A204.1 (cell line): ENCODE results near the gene TRIM3.

Experiments used
- FAIRE-seq: peaks from 2 replicates; lab custom pipeline; 2012; peaks lifted over from hg19 to GRCh38; lab: Jason Lieb, UNC

The TRIM3 gene

DNA sequence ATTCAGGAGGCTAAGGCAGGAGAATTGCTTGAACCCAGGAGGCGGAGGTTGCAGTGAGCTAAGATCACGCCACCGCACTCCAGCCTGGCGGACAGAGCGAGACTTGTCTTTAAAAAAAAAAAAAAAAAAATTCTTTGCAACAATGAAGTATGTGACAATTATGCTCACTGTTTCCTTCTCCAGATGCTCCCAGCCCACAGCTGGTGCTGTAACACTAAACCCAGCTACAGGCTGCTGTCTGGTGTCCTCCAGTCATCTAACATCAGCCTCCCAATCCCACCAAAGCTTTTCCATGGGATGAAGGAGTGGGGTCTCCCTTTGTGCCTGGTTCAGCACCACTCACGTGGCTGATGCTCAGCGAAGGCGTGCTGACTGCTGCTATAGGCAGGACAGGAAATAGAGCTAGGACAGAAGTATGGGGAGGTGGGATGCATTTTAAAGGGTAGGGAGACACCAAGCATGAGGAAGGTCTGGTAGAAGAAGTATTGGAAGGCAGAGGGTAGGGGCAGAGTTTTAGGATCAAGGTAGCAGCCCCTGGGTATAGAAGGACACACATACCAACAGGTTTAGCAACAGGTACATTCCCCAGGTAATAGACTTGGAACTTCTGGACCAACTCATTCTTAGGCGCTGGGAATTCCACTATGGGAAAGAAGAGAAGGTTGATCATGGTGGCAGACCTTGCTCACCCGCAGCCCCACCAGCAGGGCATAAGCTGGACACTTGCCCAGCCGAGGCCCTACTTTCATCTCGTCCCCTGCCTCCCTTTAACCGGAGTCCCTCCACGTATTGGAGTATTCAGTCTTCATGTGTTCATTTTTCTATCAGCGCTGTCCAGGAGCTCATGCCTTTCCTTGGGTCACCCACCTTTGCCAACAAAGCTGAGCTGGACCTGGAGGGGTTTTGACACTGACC is 73.1 kb downstream of the TRIM3 start:
- no peak for FAIRE-seq
